Activated CD4-positive, alpha-beta memory T cell treated with anti-CD3 and anti-CD28 coated beads, Interleukin-2, amount 10 ng/mL, durations not matched to agents 7 days and 5 days (primary cell): ENCODE results near the gene ERG. TPM values are rescaled to one million over a fixed set of nuclear protein-coding genes. Genes with fewer than 3 reads are reported as not detected.

Source experiments
- CTCF ChIA-PET: fragments of 350-600 bp; sonication (Branson Sonifier 250); formaldehyde crosslinking; loops from one replicate; lab custom pipeline; 2021; ENCODE audit warnings: antibody characterized with exemption, inconsistent platforms; lab: Charles Lee
- POLR2A ChIA-PET: fragments of 350-600 bp; sonication (Branson Sonifier 250); formaldehyde crosslinking; loops from one replicate; lab custom pipeline; 2021; ENCODE audit warnings: antibody characterized with exemption; lab: Charles Lee
- DNase-seq: peaks from one replicate; pipeline ENCODE4 v3.0.0-alpha.2; 2020
- H3K27ac Mint-ChIP-seq: one replicate; pipeline ENCODE4 v1.8.0; 2021; ENCODE audit warnings: mild to moderate bottlenecking, mixed read lengths
- H3K27me3 Mint-ChIP-seq: one replicate; pipeline ENCODE4 v1.8.0; 2021; ENCODE audit warnings: mixed read lengths
- H3K36me3 Mint-ChIP-seq: one replicate; pipeline ENCODE4 v1.8.0; 2021; ENCODE audit warnings: low read depth, mixed read lengths
- H3K4me1 Mint-ChIP-seq: one replicate; pipeline ENCODE4 v1.8.0; 2021; ENCODE audit warnings: mixed read lengths
- H3K4me3 Mint-ChIP-seq: one replicate; pipeline ENCODE4 v1.8.0; 2021; ENCODE audit warnings: mild to moderate bottlenecking, mixed read lengths
- H3K9me3 Mint-ChIP-seq: one replicate; pipeline ENCODE4 v1.8.0; 2021; ENCODE audit warnings: mixed read lengths
- total RNA-seq, 2 experiments: library from RNA; stranded (reverse); gene quantifications; one replicate each; pipeline ENCODE4 v1.2.3, GENCODE V29; 2021

ERG gene
- total RNA-seq, 2 experiments from 2014 or later = not detected

- POLR2A ChIA-PET = no interaction called here
- Mint-ChIP-seq H3K4me3 (no peak overlapping the region), H3K9me3 (no peaks in the 10 kb centered on the region), H3K27ac (no peak overlapping the region), H3K36me3 (no peaks in the 10 kb centered on the region), H3K4me1 (no peaks in the 10 kb centered on the region), H3K27me3 (peaks cover 6% of the 10 kb centered on the region)
- DNase-seq = no peak
- CTCF ChIA-PET = interaction anchor here (1.1 kb wide), 2 partner anchors 30 kb away, joined by 3 to 4 read pairs; no protein-coding TSS in a partner anchor
Measured at GRCh38 chr21:38385427-38386175, 112.7 kb downstream of the ERG start.

DNA sequence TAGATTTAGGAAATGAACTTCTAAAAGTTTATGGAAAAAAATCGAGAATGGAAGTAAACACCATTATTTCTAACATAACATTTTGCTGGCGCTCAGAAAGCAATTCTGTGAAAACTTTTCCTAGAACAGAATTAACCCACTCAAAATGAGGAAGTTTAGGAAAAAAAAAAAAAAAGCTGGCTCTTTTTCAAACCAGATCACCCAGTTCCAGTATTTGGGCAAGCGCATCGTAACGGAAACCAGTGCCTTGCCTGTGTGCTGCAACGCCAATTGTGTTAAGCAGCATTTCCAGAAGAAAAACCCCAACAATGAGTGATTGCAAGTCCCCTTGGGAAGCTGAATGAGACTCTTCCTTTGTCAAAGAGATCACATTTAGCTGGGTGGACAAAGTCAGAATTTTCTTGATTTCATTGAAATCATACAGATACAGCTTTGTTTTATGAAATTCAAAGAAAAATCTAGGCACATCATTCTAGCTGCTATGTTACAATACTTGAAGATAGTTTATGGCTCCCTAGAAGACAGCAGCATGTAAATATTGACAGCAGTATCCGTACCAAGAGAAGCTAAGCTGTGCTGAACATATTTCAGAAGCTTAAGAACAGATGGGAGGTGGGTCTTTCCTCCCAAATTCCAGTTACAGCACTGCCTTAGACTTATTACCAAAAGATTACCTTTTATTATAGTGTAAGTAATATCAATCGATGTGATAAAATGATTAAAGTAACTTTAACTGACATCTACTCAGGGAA, 113.4 kb downstream of the ERG start:
- no peaks in the 10 kb centered on the region for H3K9me3 Mint-ChIP-seq
- ChIA-PET POLR2A (no interaction called here), CTCF (interaction anchor here (1.1 kb wide), 1 partner anchor 29 kb away, joined by 4 read pairs; no protein-coding TSS in a partner anchor)
- no peak overlapping the region for H3K4me3 Mint-ChIP-seq
- peaks cover 6% of the 10 kb centered on the region for H3K27me3 Mint-ChIP-seq
- no peak for DNase-seq
- H3K36me3 Mint-ChIP-seq = no peaks in the 10 kb centered on the region
- H3K4me1 Mint-ChIP-seq = no peaks in the 10 kb centered on the region
- H3K27ac Mint-ChIP-seq = no peak overlapping the region

GRCh38 chr21:38384238-38384560, 114.1 kb downstream of the ERG start:
- Mint-ChIP-seq H3K27me3 (peaks cover 6% of the 10 kb centered on the region), H3K9me3 (no peaks in the 10 kb centered on the region), H3K36me3 (no peaks in the 10 kb centered on the region), H3K4me1 (no peaks in the 10 kb centered on the region), H3K27ac (no peak overlapping the region), H3K4me3 (no peak overlapping the region)
- POLR2A ChIA-PET = no interaction called here
- CTCF ChIA-PET = interaction anchor here (1.1 kb wide), 1 partner anchor 28 kb away, joined by 4 read pairs; no protein-coding TSS in a partner anchor
- DNase-seq = no peak

DNA sequence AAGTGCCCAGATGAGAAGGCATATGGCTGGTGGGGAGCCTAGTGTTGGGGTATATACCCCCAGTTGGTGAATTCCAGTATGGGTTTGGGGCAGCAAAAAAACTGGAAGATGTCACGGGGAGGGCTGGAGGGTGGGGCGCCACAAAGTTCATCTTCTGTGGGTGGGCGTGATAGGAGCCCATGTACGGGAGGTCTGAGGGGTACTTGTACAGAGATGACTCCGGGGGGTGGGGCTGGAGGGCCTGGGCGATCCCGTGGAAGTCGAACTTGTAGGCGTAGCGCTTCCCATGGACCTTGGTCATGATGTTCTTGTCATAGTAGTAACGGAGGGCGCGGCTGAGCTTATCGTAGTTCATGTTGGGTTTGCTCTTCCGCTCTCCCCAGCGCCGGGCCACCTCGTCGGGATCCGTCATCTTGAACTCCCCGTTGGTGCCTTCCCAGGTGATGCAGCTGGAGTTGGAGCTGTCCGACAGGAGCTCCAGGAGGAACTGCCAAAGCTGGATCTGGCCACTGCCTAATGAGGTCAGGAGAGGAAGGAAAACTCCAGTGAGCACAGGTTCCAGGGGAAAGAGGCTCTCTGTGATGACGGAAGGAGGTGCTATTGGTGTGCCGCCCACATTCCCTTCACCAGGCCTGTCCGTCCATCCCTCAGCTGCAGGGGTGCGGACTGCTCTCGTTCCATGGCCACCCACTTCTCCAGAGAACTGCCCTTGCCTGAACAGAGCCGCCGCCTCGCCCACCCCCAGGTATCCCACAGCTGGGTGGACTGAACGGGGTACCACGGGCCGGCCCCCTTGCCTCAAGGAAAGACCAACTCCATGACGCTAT, 114.7 kb downstream of the ERG start:
- peaks cover 6% of the 10 kb centered on the region for H3K27me3 Mint-ChIP-seq
- POLR2A ChIA-PET = no interaction called here
- no peaks in the 10 kb centered on the region for H3K4me1 Mint-ChIP-seq
- CTCF ChIA-PET = no interaction called here
- DNase-seq = no peak
- H3K4me3 Mint-ChIP-seq = no peak overlapping the region
- no peaks in the 10 kb centered on the region for H3K36me3 Mint-ChIP-seq
- no peaks in the 10 kb centered on the region for H3K9me3 Mint-ChIP-seq
- H3K27ac Mint-ChIP-seq = no peak overlapping the region

GRCh38 chr21:38380481-38381137, 117.7 kb downstream of the ERG start:
- ChIA-PET POLR2A (no interaction called here), CTCF (no interaction called here)
- Mint-ChIP-seq H3K9me3 (no peaks in the 10 kb centered on the region), H3K4me3 (no peak overlapping the region), H3K27me3 (peaks cover 6% of the 10 kb centered on the region), H3K27ac (no peak overlapping the region), H3K36me3 (no peaks in the 10 kb centered on the region), H3K4me1 (no peaks in the 10 kb centered on the region)
- no peak for DNase-seq

DNA sequence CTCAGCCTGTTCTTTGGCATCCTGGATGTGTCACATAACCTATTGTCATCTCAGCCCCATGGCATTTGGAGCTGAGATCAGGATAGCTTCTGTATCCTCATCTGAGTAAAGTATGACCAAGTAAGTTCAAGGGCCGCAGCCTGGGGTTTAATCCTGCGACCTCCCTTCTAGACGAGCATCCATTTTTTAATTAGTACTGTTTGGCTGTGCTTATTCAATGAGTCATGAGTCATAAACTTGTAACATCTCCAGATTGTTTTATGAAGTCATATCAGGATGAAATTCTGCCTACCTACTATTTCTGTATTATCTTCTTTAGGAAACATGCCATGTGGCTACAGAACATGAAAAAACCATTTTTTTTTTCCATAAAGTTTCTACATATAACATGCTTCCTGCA, 119.1 kb downstream of the ERG start:
- ChIA-PET POLR2A (no interaction called here), CTCF (no interaction called here)
- Mint-ChIP-seq H3K4me3 (no peak overlapping the region), H3K9me3 (no peaks in the 10 kb centered on the region), H3K4me1 (no peaks in the 10 kb centered on the region), H3K27ac (no peak overlapping the region), H3K36me3 (no peaks in the 10 kb centered on the region), H3K27me3 (peaks cover 4% of the 10 kb centered on the region)
- no peak for DNase-seq

GRCh38 chr21:38377165-38378088, 120.8 kb downstream of the ERG start:
- H3K4me3 Mint-ChIP-seq = no peak overlapping the region
- CTCF ChIA-PET = no interaction called here
- H3K9me3 Mint-ChIP-seq = no peaks in the 10 kb centered on the region
- no peaks in the 10 kb centered on the region for H3K4me1 Mint-ChIP-seq
- H3K36me3 Mint-ChIP-seq = no peaks in the 10 kb centered on the region
- no peaks in the 10 kb centered on the region for H3K27me3 Mint-ChIP-seq
- no peak overlapping the region for H3K27ac Mint-ChIP-seq
- POLR2A ChIA-PET = no interaction called here
- DNase-seq = no peak

DNA sequence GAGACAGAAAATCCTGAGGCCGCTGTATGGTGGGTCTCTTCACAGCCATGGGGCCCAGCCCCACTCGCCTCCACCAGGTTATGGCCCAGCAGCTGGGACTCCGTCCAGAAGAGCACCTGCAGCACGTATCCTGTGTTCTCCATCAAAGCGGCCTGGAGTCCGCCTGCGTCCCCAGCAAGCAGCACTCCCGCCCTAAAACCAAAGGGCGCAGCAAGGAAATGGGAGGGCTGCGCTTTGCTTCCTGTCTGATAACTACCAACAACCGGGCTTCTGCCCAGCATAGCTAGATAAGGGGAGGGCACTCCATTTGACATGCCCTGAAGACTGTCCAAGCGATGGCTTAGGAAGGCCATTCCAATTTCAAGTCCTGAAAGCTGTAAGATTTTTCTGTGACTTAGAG, 121.6 kb downstream of the ERG start:
- Mint-ChIP-seq H3K36me3 (no peaks in the 10 kb centered on the region), H3K9me3 (no peaks in the 10 kb centered on the region), H3K4me3 (no peak overlapping the region), H3K27me3 (no peaks in the 10 kb centered on the region), H3K4me1 (no peaks in the 10 kb centered on the region), H3K27ac (no peak overlapping the region)
- DNase-seq = no peak
- ChIA-PET POLR2A (no interaction called here), CTCF (no interaction called here)

DNA sequence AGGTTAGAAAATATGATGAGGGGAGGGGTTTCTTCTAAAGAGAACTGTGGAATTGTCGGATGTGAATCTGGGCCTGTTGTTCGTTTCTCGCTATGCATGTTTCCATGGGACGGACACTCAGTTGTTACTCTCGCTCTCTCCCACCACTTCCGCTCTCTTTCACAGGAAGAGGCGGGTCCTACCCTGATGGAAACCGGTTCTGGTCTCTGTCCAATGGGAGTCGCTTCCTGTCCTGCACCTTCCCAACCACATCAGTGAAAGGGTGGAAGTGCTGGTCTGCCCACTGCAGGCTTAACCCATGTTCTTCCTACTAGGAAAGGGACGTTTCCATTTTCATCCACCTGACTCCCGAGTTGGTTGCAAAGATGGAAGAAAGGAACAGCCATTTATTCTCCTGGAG, 122.0 kb downstream of the ERG start:
- Mint-ChIP-seq H3K27me3 (no peaks in the 10 kb centered on the region), H3K4me1 (no peaks in the 10 kb centered on the region), H3K9me3 (no peaks in the 10 kb centered on the region), H3K36me3 (no peaks in the 10 kb centered on the region), H3K4me3 (no peak overlapping the region), H3K27ac (no peak overlapping the region)
- DNase-seq = no peak
- ChIA-PET POLR2A (no interaction called here), CTCF (no interaction called here)

DNA sequence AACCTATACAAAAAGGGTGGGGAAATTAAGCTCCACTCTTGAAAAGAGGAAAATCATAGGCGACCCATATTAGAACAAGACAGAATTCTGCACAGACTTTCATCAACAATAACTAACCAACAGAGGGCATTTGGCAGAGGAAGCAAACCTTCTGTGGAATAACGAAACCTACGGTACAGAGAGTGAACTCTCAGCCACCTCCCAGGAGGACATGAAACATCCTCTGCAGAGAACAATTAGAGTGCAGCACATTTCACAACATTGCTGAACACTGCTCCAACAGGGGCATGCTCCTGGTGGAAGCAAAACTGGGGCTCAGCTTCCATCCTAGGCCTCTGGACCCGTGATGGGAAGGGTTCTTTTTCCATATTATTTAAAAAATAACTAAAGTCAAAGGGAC, 130.6 kb downstream of the ERG start:
- Mint-ChIP-seq H3K27me3 (peaks cover 5% of the 10 kb centered on the region), H3K36me3 (no peaks in the 10 kb centered on the region), H3K4me3 (no peak overlapping the region), H3K4me1 (no peaks in the 10 kb centered on the region), H3K27ac (no peak overlapping the region), H3K9me3 (no peaks in the 10 kb centered on the region)
- ChIA-PET CTCF (no interaction called here), POLR2A (no interaction called here)
- DNase-seq = no peak

DNA sequence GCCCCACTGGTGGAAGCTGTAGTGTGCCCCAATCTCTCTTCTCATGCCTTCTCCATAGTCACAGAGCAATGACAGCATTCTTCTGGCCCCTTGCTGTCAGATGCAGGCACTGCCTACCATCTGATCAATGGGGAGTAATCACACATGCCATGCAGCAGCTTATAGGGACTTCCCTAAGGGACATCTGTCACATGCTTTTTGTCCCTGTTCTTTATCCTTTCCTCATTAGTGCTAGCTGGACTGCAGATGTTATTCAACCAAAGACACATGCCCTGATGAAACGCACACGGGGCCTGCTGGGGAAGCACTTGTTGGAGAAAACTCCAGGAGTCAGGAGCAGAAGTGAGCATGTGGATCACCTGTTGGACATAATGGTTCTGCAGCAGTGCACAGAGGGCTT, 132.8 kb downstream of the ERG start:
- H3K27ac Mint-ChIP-seq = no peak overlapping the region
- DNase-seq = no peak
- CTCF ChIA-PET = no interaction called here
- H3K27me3 Mint-ChIP-seq = peaks cover 5% of the 10 kb centered on the region
- H3K4me1 Mint-ChIP-seq = no peaks in the 10 kb centered on the region
- POLR2A ChIA-PET = no interaction called here
- H3K9me3 Mint-ChIP-seq = no peaks in the 10 kb centered on the region
- no peaks in the 10 kb centered on the region for H3K36me3 Mint-ChIP-seq
- H3K4me3 Mint-ChIP-seq = no peak overlapping the region

DNA sequence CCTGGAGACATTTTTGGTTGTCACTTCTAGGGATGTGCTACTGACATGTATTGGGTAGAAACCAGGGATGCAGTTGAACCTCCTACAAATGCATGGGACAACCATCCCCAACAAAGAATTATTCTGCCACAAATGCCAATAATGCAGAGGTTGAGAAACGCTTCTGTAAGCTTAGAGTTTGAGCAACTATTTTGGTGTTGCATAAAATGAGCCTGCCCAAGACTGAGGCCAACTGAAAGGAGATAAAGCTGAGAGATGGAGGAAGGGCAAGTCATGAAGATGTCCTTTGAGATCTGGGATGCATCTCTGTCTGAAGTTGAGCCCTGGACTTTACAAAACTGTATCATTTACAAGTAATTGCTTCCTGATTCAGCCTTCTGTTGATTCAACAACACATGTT, 134.6 kb downstream of the ERG start:
- POLR2A ChIA-PET = no interaction called here

More for the DNA sequence above, 134.6 kb downstream of the ERG start:
- no peaks in the 10 kb centered on the region for H3K27me3 Mint-ChIP-seq
- no peaks in the 10 kb centered on the region for H3K9me3 Mint-ChIP-seq
- H3K36me3 Mint-ChIP-seq = no peaks in the 10 kb centered on the region
- no peak overlapping the region for H3K27ac Mint-ChIP-seq
- no peak for DNase-seq
- no peak overlapping the region for H3K4me3 Mint-ChIP-seq
- no peaks in the 10 kb centered on the region for H3K4me1 Mint-ChIP-seq
- CTCF ChIA-PET = no interaction called here
